GM12874 (cell line): ENCODE measurements around the gene NFKBIZ.

ENCODE experiments used
- CTCF ChIP-seq: IDR thresholded peaks from 2 replicates; pipeline ENCODE4 v1.5.1; 2011; ENCODE audit warnings: low read depth, mild to moderate bottlenecking, control low read depth, low read length, moderate library complexity; ENCODE audit not compliant: insufficient read depth

The NFKBIZ gene

DNA sequence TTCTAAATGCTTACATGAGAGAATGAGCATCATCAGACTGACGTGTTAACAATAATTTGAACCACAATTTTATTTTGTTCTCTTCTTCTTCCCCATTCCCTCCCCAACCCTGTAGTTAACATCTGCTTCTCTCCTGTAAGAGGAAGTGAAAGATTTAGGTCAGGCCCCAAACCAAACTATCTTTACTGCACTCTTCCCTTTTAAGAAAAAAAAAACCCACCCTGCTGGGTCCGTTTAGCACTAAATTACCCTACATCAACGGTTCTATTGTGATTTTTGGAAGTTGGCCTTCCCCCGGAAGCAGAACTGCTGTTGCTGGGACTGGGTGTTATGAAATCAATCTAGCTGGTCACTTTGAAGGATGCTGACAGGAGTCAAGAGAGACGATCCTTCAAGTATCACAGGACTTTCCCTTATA lies 49.4 kb downstream of the NFKBIZ start:
- no peak for TF ChIP-seq CTCF

GRCh38 chr3:101900316-101900715 lies 51.0 kb downstream of the NFKBIZ start:
- TF ChIP-seq CTCF = no peak

DNA sequence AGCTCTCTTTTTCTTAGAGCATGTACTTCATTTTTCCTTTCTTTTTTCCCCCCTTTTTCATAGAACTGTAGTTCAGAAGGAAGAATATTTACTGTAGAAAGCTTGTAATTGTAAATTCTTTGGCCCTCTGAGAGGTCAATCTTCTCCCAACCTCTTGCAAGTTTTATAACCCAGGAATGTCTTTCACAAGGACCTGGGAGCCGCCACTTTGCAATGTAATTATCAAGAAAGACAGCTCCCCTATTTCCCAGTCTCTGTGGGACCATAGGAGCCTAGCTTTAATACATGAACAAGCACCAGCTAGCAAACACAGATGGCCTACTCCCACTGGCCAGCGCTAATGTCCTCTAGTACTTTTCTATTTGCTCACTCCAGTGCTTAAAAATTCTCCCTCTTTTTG lies 51.4 kb downstream of the NFKBIZ start:
- TF ChIP-seq CTCF = no peak

- TF ChIP-seq CTCF = no peak
These were observed 52.7 kb downstream of the NFKBIZ start for GRCh38 chr3:101902041-101902440.

DNA sequence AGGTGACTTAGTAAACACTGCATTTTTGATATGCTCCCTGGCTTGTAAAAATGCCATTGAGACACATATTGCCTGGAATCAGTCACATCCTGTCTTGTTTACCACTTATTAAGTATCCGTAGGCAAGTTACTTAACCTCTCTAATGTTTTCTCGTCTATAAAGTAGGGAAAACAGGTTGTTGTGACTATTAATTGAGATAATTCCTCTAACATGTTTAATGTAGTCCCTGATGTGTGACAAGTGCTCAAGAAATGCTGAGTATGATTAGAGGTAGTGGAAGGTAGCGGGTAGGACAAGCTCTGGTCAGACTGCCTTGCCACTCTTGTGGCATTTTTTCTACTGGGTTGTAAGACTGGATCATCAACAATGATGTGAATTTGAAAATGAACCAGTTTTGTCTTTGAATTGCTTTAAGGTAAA lies 54.1 kb downstream of the NFKBIZ start:
- no peak for TF ChIP-seq CTCF
